Adrenal gland (tissue), 12 donors: Measurements from ENCODE around the gene TLCD1. TPM values are rescaled to one million over a fixed set of nuclear protein-coding genes. Genes with fewer than 3 reads are reported as not detected.

Experiments
- DNase-seq, 7 donors: peaks; one replicate each; pipeline ENCODE4 v3.0.0-alpha.2; 2019 to 2020
- H3K27ac ChIP-seq, 5 donors: fragments of 200-600 bp; sonication (generic) in 4 of 5; 1 replicate in 3 of 5; 2 replicates in 2 of 5; pipeline versions ENCODE4 v1.5.1 to v1.8.0; 2016 to 2020; ENCODE audit warnings: mild to moderate bottlenecking in 1 of 5
- H3K27me3 ChIP-seq: fragments of 200-600 bp; 2 replicates; pipeline ENCODE4 v1.8.0; 2021
- H3K36me3 ChIP-seq, 2 donors: fragments of 200-600 bp; replicated peaks in 1 of 2; 1 replicate in 1 of 2; 2 replicates in 1 of 2; pipeline versions ENCODE4 v1.5.1 to v1.8.0; 2018 to 2022
- H3K4me1 ChIP-seq, 2 donors: fragments of 200-600 bp; replicated peaks in 1 of 2; 1 replicate in 1 of 2; 2 replicates in 1 of 2; pipeline versions ENCODE4 v1.5.1 to v1.8.0; 2018 to 2021
- H3K4me3 ChIP-seq, 4 donors: fragments of 200-600 bp; sonication (generic) in 3 of 4; one replicate each; pipeline ENCODE4 v1.5.1; 2016 to 2018
- H3K9me3 ChIP-seq, 3 donors: fragments of 200-600 bp; sonication (generic) in 1 of 3; replicated peaks in 1 of 3; 1 replicate in 2 of 3; 2 replicates in 1 of 3; pipeline versions ENCODE4 v1.5.1 to v1.8.0; 2016 to 2021
- POLR2A ChIP-seq, 2 donors: fragments of 450-650 bp; IDR thresholded peaks; one replicate each; pipeline ENCODE4 v1.6.1; 2017; ENCODE audit warnings: antibody characterized with exemption in 2 of 2, mild to moderate bottlenecking in 2 of 2, moderate library complexity in 1 of 2
- WGBS, 4 donors: extraction: QIAGEN DNeasy Blood & Tissue Kit in 2 of 4; methylation state at CpG; one replicate each; pipeline versions ENCODE4 v1.1.5 to v1.1.7; 2013 to 2017; 5-methylcytosine and 5-hydroxymethylcytosine counted together
- intact Hi-C, 2 donors: fragments of 100-400 bp; cut with DNase I; formaldehyde crosslinking; loops; one replicate each; pipeline versions ENCODE4 v1.14.1 to v1.15.0; 2022 to 2023
- polyA plus RNA-seq, 3 donors: library from polyadenylated mRNA; stranded (reverse); fragments of 200-250 nt in 2 of 3; fragments of 350-450 nt in 1 of 3; fragmentation: Illumina TruSeq in 1 of 3; extraction: RNeasy Lipid Tissue Mini Kit (QIAGEN cat#74804) in 1 of 3; gene quantifications; one replicate each; pipeline ENCODE4 v1.2.3, GENCODE V29; 2013 to 2014
- total RNA-seq, 9 donors: library from RNA; depleted of rRNA in 4 of 9; stranded (reverse); fragments of >200 nt in 4 of 9; fragments of 120-200 nt in 1 of 9; fragmentation: NEBNext Ultra II Directional in 1 of 9; extraction: Animal tissue kit (Norgen Biotek cat#: 25700) in 1 of 9; gene quantifications; one replicate each; pipeline versions ENCODE4 v1.1.0 to v1.2.4, GENCODE V29; 2013 to 2023
- TF ChIP-seq, protein P1 (sequence below), 6 experiments: fragments of 450-650 bp in 4 of 6; fragments of 200-600 bp in 2 of 6; sonication (generic) in 1 of 6; IDR thresholded peaks; 1 replicate in 5 of 6; 2 replicates in 1 of 6; pipeline versions ENCODE4 v1.5.1 to v1.8.0; 2016 to 2021; ENCODE audit warnings: antibody characterized with exemption in 6 of 6, mild to moderate bottlenecking in 2 of 6, moderate library complexity in 1 of 6
- donor health status: healthy with polysubstance abuse.
- donor health status: Bipolar disorder and iron deficiency.
- donor health status: DM: yes; HTN: yes; CAD: no.
- donor health status: DM: no; HTN: no; CAD: no.
- donor health status: DM: no; HTN: no; CAD: no.
- donor health status: DM: yes; HTN: yes; CAD: no.

The TLCD1 gene
- total and polyA plus RNA-seq, 12 donors = 0.52 to 18.8 (median 5.9) TPM

DNA sequence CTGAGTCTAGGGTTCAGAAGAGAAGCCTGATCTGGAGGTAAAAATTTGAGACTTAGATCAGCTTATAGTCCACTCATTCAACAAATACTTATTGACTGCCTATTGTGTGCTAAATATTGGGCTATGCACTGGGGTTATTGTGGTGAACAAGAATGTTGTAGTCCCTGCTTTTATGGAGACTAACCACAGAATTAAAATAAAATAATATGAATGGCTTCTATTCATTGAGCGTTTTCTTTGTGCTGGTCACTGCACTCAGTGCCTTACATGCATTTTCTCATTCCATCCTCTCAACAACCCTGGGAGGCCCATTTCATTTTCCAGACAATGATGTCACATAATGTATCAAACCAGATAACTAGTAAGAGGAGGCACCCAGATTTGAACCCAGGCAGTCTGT, 7.3 kb upstream of the TLCD1 start:
- TF ChIP-seq POLR2A (IDR thresholded peaks at IDR 0.05) = no peak
- TF ChIP-seq, protein P1, sequence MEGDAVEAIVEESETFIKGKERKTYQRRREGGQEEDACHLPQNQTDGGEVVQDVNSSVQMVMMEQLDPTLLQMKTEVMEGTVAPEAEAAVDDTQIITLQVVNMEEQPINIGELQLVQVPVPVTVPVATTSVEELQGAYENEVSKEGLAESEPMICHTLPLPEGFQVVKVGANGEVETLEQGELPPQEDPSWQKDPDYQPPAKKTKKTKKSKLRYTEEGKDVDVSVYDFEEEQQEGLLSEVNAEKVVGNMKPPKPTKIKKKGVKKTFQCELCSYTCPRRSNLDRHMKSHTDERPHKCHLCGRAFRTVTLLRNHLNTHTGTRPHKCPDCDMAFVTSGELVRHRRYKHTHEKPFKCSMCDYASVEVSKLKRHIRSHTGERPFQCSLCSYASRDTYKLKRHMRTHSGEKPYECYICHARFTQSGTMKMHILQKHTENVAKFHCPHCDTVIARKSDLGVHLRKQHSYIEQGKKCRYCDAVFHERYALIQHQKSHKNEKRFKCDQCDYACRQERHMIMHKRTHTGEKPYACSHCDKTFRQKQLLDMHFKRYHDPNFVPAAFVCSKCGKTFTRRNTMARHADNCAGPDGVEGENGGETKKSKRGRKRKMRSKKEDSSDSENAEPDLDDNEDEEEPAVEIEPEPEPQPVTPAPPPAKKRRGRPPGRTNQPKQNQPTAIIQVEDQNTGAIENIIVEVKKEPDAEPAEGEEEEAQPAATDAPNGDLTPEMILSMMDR (IDR thresholded peaks at IDR 0.05) = no peak
- Histone ChIP-seq H3K27ac (no peak overlapping the region), H3K4me3 (no peak overlapping the region), H3K27me3 (no peaks in the 10 kb centered on the region), H3K4me1 (no peaks in the 10 kb centered on the region), H3K9me3 (no peaks in the 10 kb centered on the region), H3K36me3 (no peaks in the 10 kb centered on the region)
- DNase-seq = no peak
- 84 to 88% (median 85%) methylated on average over 1 of the region's 1 CpG for WGBS, 4 donors
- intact Hi-C loops = no loop called here

DNA sequence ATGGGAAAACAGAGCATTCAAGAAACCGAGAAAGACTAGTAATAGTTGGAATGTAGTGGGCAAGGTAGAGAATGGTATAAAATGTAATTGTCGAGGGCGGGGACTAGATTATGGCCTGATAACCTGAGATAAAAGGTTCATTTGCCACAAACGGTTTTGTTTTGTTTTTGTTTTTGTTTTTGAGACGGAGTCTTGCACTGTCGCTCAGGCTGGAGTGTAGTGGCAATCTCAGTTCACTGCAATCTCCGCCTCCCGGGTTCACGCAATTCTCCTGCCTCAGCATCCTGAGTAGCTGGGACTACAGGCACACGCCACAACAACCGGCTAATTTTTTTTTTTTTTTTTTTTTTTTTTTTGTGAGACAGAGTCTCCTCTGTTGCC, 3.9 kb upstream of the TLCD1 start:
- Histone ChIP-seq H3K9me3 (no peaks in the 10 kb centered on the region), H3K4me1 (peaks cover 15 to 27% of the 10 kb centered on the region in 2 donors), H3K4me3 (no peak overlapping the region), H3K27me3 (no peaks in the 10 kb centered on the region), H3K27ac (no peak overlapping the region), H3K36me3 (no peaks in the 10 kb centered on the region)
- WGBS, 4 donors = 86 to 90% (median 87%) methylated on average over 11 of the region's 11 CpGs
- TF ChIP-seq POLR2A (IDR thresholded peaks at IDR 0.05) = no peak
- TF ChIP-seq, protein P1 (IDR thresholded peaks at IDR 0.05) = no peak
- intact Hi-C loops = loop anchor here in 1 of 2 donors (2.0 kb wide), 1 partner anchor 17 kb away; no protein-coding TSS in a partner anchor
- no peak for DNase-seq

DNA sequence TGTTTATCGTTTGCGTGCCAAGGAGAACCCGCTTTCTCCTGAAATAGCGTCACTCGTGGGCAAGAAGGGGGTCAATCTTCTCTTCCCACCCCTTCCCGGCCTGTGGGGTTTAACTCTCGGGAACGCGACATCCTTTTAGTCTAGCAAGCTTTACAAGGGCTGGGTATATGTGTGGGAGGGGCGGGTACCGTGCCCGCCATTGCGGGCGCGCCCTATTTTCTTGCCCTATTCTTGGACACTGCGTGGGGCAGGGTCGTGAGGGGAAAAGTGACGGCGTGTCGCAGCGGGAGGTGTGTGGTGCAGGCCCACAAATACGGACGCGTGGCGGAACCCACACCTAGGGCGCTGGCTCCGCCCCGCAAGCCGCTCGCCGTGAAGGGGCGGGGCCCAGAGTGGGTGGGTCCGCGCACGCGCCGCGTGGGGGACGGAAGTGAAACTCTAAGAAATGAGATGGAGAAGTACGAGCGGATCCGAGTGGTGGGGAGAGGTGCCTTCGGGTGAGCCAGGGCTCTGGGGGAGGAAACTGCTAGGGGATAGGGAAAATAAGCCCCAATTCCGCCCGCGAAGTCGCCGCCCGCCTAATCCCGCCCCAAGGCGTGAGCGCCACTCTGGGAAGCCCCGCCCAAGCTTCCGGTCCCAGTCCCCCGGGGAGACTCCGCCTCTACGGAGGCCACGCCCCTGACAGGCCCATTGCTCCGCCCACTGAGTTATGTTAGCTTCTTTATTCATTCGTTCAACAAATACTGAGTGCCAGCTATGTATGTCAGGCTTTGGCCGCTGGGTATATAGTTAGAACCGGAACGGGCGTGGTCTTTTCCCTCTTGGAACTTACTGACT, 2.5 kb upstream of the TLCD1 start, which contains the start of gene NEK8:
NEK8 (plus strand) TSS at position 425 of the 837 bp plus-strand sequence; CDS start at position 451, 26 bp downstream.
- peak; percentile 93 to 98 (median 95) for DNase-seq
- WGBS, 4 donors = 0 to 1% (median 0%) methylated on average over 54 to 64 of the region's 64 CpGs
- intact Hi-C loops = loop anchor here in 1 of 2 donors (2.0 kb wide), 1 partner anchor 18 kb away; no protein-coding TSS in a partner anchor

More for the DNA sequence above, 2.5 kb upstream of the TLCD1 start, which contains the start of gene NEK8:
- no peaks in the 10 kb centered on the region for H3K9me3 ChIP-seq
- H3K4me3 ChIP-seq = peak within 1 kb of the TSS; percentile 28 to 73 (median 64)
- peaks cover 0 to 11% of the 10 kb centered on the region in 2 donors for H3K36me3 ChIP-seq
- H3K4me1 ChIP-seq = peaks cover 15 to 28% of the 10 kb centered on the region in 2 donors
- peak within 1 kb of the TSS; percentile 67 to 97 (median 83) for H3K27ac ChIP-seq
- TF ChIP-seq POLR2A (IDR thresholded peaks at IDR 0.05) = peak; percentile 14 to 21
- TF ChIP-seq, protein P1 (IDR thresholded peaks at IDR 0.05) = no peak
- no peaks in the 10 kb centered on the region for H3K27me3 ChIP-seq
